H9 (cell line): Measurements from ENCODE around the gene SLC2A14. TPM values are rescaled to one million over a fixed set of nuclear protein-coding genes. Genes with fewer than 3 reads are reported as not detected.

Experiments used
- DNase-seq: peaks from one replicate; pipeline ENCODE4 v3.0.0-alpha.2; 2017
- H2AFZ ChIP-seq: one replicate; pipeline ENCODE4 v1.6.1; 2013; ENCODE audit warnings: mild to moderate bottlenecking, low read length, control low read depth, moderate library complexity
- H2AK5ac ChIP-seq: 2 replicates; pipeline ENCODE4 v1.6.1; 2013; ENCODE audit warnings: low read length, control low read depth, mixed read lengths; ENCODE audit not compliant: insufficient read length
- H2BK120ac ChIP-seq: one replicate; pipeline ENCODE4 v1.6.1; 2013; ENCODE audit warnings: low read depth, mild to moderate bottlenecking, low read length, control low read depth, inconsistent platforms; ENCODE audit not compliant: poor library complexity, severe bottlenecking
- H2BK12ac ChIP-seq: 2 replicates; pipeline ENCODE4 v1.6.1; 2013; ENCODE audit warnings: low read length, control low read depth, mixed read lengths, low read depth; ENCODE audit not compliant: insufficient read length
- H2BK15ac ChIP-seq: 2 replicates; pipeline ENCODE4 v1.6.1; 2013; ENCODE audit warnings: low read depth, low read length, control low read depth
- H2BK20ac ChIP-seq: one replicate; pipeline ENCODE4 v1.6.1; 2013; ENCODE audit warnings: low read depth, mild to moderate bottlenecking, low read length, control low read depth, inconsistent platforms; ENCODE audit not compliant: poor library complexity, severe bottlenecking
- H2BK5ac ChIP-seq: 2 replicates; pipeline ENCODE4 v1.6.1; 2013; ENCODE audit warnings: low read length, control low read depth, mixed read lengths; ENCODE audit not compliant: insufficient read length
- H3K14ac ChIP-seq: 2 replicates; pipeline ENCODE4 v1.6.1; 2013; ENCODE audit warnings: low read length, control low read depth; ENCODE audit not compliant: insufficient read depth
- H3K18ac ChIP-seq: 2 replicates; pipeline ENCODE4 v1.6.1; 2013; ENCODE audit warnings: low read depth, mild to moderate bottlenecking, mixed read lengths, low read length, control low read depth; ENCODE audit not compliant: insufficient read length
- H3K23ac ChIP-seq: 2 replicates; pipeline ENCODE4 v1.6.1; 2013; ENCODE audit warnings: low read length, control low read depth, mixed read lengths, low read depth; ENCODE audit not compliant: insufficient read length
- H3K23me2 ChIP-seq: 2 replicates; pipeline ENCODE4 v1.6.1; 2013; ENCODE audit warnings: low read depth, mild to moderate bottlenecking, mixed read lengths, low read length, control low read depth; ENCODE audit not compliant: insufficient read length, poor library complexity, severe bottlenecking
- H3K27ac ChIP-seq: 2 replicates; pipeline ENCODE4 v1.5.1; 2013; ENCODE audit warnings: low read length, control low read depth, mixed read lengths, low read depth; ENCODE audit not compliant: insufficient read length
- H3K27me3 ChIP-seq: 2 replicates; pipeline ENCODE4 v1.6.1; 2013; ENCODE audit warnings: low read length, control low read depth, inconsistent platforms; ENCODE audit not compliant: insufficient read depth
- H3K4ac ChIP-seq: 2 replicates; pipeline ENCODE4 v1.6.1; 2013; ENCODE audit warnings: low read depth, mild to moderate bottlenecking, control low read depth, inconsistent platforms, low read length, moderate library complexity
- H3K4me1 ChIP-seq: 2 replicates; pipeline ENCODE4 v1.6.1; 2013; ENCODE audit warnings: low read length, control low read depth, inconsistent platforms; ENCODE audit not compliant: insufficient read depth
- H3K4me2 ChIP-seq: 2 replicates; pipeline ENCODE4 v1.6.1; 2013; ENCODE audit warnings: low read length, control low read depth, mixed read lengths; ENCODE audit not compliant: insufficient read length, insufficient read depth
- H3K56ac ChIP-seq: 2 replicates; pipeline ENCODE4 v1.6.1; 2013; ENCODE audit warnings: low read depth, mild to moderate bottlenecking, mixed read lengths, low read length, control low read depth; ENCODE audit not compliant: insufficient read length
- H3K79me1 ChIP-seq: 2 replicates; pipeline ENCODE4 v1.6.1; 2013; ENCODE audit warnings: low read depth, mild to moderate bottlenecking, moderate library complexity, low read length, control low read depth, inconsistent platforms; ENCODE audit not compliant: insufficient read depth, poor library complexity, severe bottlenecking
- H3K79me2 ChIP-seq: 2 replicates; pipeline ENCODE4 v1.6.1; 2013; ENCODE audit warnings: low read length, control low read depth, inconsistent platforms; ENCODE audit not compliant: insufficient read depth
- H3K9ac ChIP-seq: 2 replicates; pipeline ENCODE4 v1.6.1; 2013; ENCODE audit warnings: low read length, control low read depth, mixed read lengths; ENCODE audit not compliant: insufficient read length; ENCODE audit errors: extremely low read depth
- H3K9me3 ChIP-seq: one replicate; pipeline ENCODE4 v1.6.1; 2013; ENCODE audit warnings: low read depth, low read length, inconsistent platforms; ENCODE audit not compliant: control insufficient read depth
- H3T11ph ChIP-seq: one replicate; pipeline ENCODE4 v1.6.1; 2013; ENCODE audit warnings: mild to moderate bottlenecking, low read length, control low read depth, inconsistent platforms
- H4K20me1 ChIP-seq: one replicate; pipeline ENCODE4 v1.6.1; 2013; ENCODE audit not compliant: control insufficient read depth, insufficient read length, insufficient read depth
- H4K5ac ChIP-seq: 2 replicates; pipeline ENCODE4 v1.6.1; 2013; ENCODE audit warnings: low read depth, mild to moderate bottlenecking, mixed read lengths, low read length, control low read depth; ENCODE audit not compliant: insufficient read length
- H4K8ac ChIP-seq: replicated peaks from 2 replicates; pipeline ENCODE4 v1.6.1; 2013; ENCODE audit warnings: low read length, control low read depth, mixed read lengths, low read depth; ENCODE audit not compliant: insufficient read length
- H4K91ac ChIP-seq: 2 replicates; pipeline ENCODE4 v1.6.1; 2013; ENCODE audit warnings: low read depth, mild to moderate bottlenecking, moderate library complexity, mixed read lengths, low read length, control low read depth; ENCODE audit not compliant: insufficient read length
- H3K27ac Mint-ChIP-seq, 3 experiments: 2 replicates in 2 of 3; 3 replicates in 1 of 3; pipeline ENCODE4 v1.8.0; 2020 to 2021; ENCODE audit warnings: mixed read lengths in 3 of 3, mild to moderate bottlenecking in 1 of 3, moderate library complexity in 1 of 3
- H3K27me3 Mint-ChIP-seq: 2 replicates; pipeline ENCODE4 v1.8.0; 2021; ENCODE audit warnings: low read depth, mild to moderate bottlenecking, moderate library complexity, mixed read lengths
- H3K36me3 Mint-ChIP-seq, 3 experiments: 2 replicates in 2 of 3; 3 replicates in 1 of 3; pipeline ENCODE4 v1.8.0; 2020 to 2021; ENCODE audit warnings: low read depth in 3 of 3, mixed read lengths in 3 of 3; ENCODE audit not compliant: insufficient read depth in 1 of 3
- H3K4me1 Mint-ChIP-seq, 2 experiments: 2 replicates each; pipeline ENCODE4 v1.8.0; 2020; ENCODE audit warnings: mixed read lengths in 2 of 2
- H3K4me3 Mint-ChIP-seq, 2 experiments: 2 replicates in 1 of 2; 3 replicates in 1 of 2; pipeline ENCODE4 v1.8.0; 2020 to 2021; ENCODE audit warnings: mild to moderate bottlenecking in 2 of 2, mixed read lengths in 2 of 2, moderate library complexity in 1 of 2
- H3K9me3 Mint-ChIP-seq, 2 experiments: 2 replicates in 1 of 2; 3 replicates in 1 of 2; pipeline ENCODE4 v1.8.0; 2020; ENCODE audit warnings: mild to moderate bottlenecking in 2 of 2, mixed read lengths in 2 of 2, moderate library complexity in 1 of 2
- WGBS: extraction: QIAGEN DNeasy Blood & Tissue Kit; methylation state at CpG from one replicate; pipeline ENCODE4 v1.1.7; 2013; ENCODE audit warnings: missing lambda C conversion rate, low lambda C conversion rate, mixed read lengths; ENCODE audit not compliant: insufficient read length; ENCODE audit errors: extremely low coverage; 5-methylcytosine and 5-hydroxymethylcytosine counted together
- total RNA-seq: library from RNA; stranded (reverse); gene quantifications from 2 replicates; pipeline ENCODE4 v1.2.1, GENCODE V29; 2021
- TF ChIP-seq, protein P1 (sequence below): fragments of 200-600 bp; sonication (generic); conservative IDR thresholded peaks from 3 replicates; pipeline ENCODE4 v1.8.0; 2021; ENCODE audit warnings: antibody characterized with exemption, mild to moderate bottlenecking

The SLC2A14 gene
- total RNA-seq, 1 experiment from 2014 or later = 19.1 TPM

DNA sequence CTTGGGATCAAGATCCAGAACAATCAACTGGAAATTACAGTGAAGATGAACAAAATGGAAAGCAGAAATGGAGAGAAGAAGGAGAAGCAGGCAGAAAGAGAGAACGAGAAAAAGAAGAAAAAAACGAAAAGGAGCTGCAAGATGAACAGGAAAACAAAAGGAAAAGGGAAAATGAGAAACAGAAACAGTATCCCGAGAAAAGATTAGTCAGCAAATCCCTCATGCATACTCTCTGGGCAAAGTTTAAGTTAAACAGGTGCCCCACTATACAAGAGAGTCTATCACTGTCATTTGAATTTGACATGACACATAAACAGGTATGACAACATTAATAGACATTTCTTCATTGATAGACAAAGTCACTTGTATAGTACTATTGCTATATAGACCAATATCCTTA, 102.7 kb downstream of the SLC2A14 start:
- no peak overlapping the region for H3K4me3 Mint-ChIP-seq
- TF ChIP-seq, protein P1, sequence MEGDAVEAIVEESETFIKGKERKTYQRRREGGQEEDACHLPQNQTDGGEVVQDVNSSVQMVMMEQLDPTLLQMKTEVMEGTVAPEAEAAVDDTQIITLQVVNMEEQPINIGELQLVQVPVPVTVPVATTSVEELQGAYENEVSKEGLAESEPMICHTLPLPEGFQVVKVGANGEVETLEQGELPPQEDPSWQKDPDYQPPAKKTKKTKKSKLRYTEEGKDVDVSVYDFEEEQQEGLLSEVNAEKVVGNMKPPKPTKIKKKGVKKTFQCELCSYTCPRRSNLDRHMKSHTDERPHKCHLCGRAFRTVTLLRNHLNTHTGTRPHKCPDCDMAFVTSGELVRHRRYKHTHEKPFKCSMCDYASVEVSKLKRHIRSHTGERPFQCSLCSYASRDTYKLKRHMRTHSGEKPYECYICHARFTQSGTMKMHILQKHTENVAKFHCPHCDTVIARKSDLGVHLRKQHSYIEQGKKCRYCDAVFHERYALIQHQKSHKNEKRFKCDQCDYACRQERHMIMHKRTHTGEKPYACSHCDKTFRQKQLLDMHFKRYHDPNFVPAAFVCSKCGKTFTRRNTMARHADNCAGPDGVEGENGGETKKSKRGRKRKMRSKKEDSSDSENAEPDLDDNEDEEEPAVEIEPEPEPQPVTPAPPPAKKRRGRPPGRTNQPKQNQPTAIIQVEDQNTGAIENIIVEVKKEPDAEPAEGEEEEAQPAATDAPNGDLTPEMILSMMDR = no peak
- Histone ChIP-seq H3K56ac (no peak overlapping the region), H3K18ac (no peak overlapping the region), H3K23ac (no peak overlapping the region), H3K27ac (no peak overlapping the region), H3K27me3 (no peaks in the 10 kb centered on the region), H3K4ac (no peak overlapping the region), H3T11ph (no peak overlapping the region), H3K14ac (no peak overlapping the region), H2AK5ac (no peak overlapping the region), H4K20me1 (no peaks in the 10 kb centered on the region), H2BK20ac (no peak overlapping the region), H3K79me1 (no peaks in the 10 kb centered on the region), H2BK120ac (no peak overlapping the region), H3K4me1 (no peaks in the 10 kb centered on the region), H3K23me2 (no peaks in the 10 kb centered on the region), H3K9ac (no peak overlapping the region), H2BK15ac (no peak overlapping the region), H3K4me2 (no peak overlapping the region), H2BK12ac (no peak overlapping the region), H4K91ac (no peak overlapping the region), H2BK5ac (no peak overlapping the region), H3K9me3 (no peaks in the 10 kb centered on the region), H4K5ac (no peak overlapping the region), H4K8ac (no peak overlapping the region), H2AFZ (no peak overlapping the region), H3K79me2 (no peaks in the 10 kb centered on the region)
- peaks cover 0 to 2% (median 0%) of the 10 kb centered on the region in 3 experiments; a peak in 1 of 7 replicates for H3K36me3 Mint-ChIP-seq
- H3K9me3 Mint-ChIP-seq = no peaks in the 10 kb centered on the region
- no peak overlapping the region for H3K27ac Mint-ChIP-seq
- DNase-seq = no peak
- H3K4me1 Mint-ChIP-seq = peaks cover 7 to 16% of the 10 kb centered on the region in 2 experiments
- WGBS = no CpG with 5 or more reads among the region's 3 CpGs
- H3K27me3 Mint-ChIP-seq = no peaks in the 10 kb centered on the region

Other genes with a start within 250 kb of the SLC2A14 start
- gene APOBEC1, start 207.0 kb downstream of the SLC2A14 start, total RNA-seq = not detected in 2 replicates
- gene GDF3, start 177.1 kb downstream of the SLC2A14 start, total RNA-seq = 9.1 and 9.9 TPM in 2 replicates
- gene DPPA3, start 161.5 kb downstream of the SLC2A14 start, total RNA-seq = 1.4 and 2.0 TPM in 2 replicates
- 0.26 TPM in 2 replicates for gene CLEC4C, start 125.5 kb downstream of the SLC2A14 start, total RNA-seq
- gene NANOGNB, start 107.7 kb downstream of the SLC2A14 start, total RNA-seq = not detected in 2 replicates
- 199 and 211 TPM in 2 replicates for gene NANOG, start 83.5 kb downstream of the SLC2A14 start, total RNA-seq
- gene SLC2A3, start 63.3 kb upstream of the SLC2A14 start, total RNA-seq = 569 and 581 TPM in 2 replicates
- gene FOXJ2, start 159.8 kb upstream of the SLC2A14 start, total RNA-seq = 5.5 and 5.9 TPM in 2 replicates
- not detected in 2 replicates for gene C3AR1, start 193.4 kb upstream of the SLC2A14 start, total RNA-seq
- gene NECAP1, start 209.4 kb upstream of the SLC2A14 start, total RNA-seq = 23.9 and 27.2 TPM in 2 replicates